Liver (tissue), 9 donors: Measurements from ENCODE around the gene HMGN3. TPM values are rescaled to one million over a fixed set of nuclear protein-coding genes. Genes with fewer than 3 reads are reported as not detected.

Source experiments
- DNase-seq: peaks from one replicate; pipeline ENCODE4 v3.0.0-alpha.2; 2017; ENCODE audit warnings: low spot score
- H3K27ac ChIP-seq, 2 donors: one replicate each; pipeline ENCODE4 v1.7.0; 2013; ENCODE audit warnings: inconsistent platforms in 2 of 2, low read length in 2 of 2, control low read depth in 1 of 2, low read depth in 1 of 2, mild to moderate bottlenecking in 1 of 2
- H3K27me3 ChIP-seq, 4 donors: one replicate each; pipeline versions ENCODE4 v1.6.1 to v1.7.0; 2013; ENCODE audit warnings: low read length in 3 of 4, inconsistent platforms in 1 of 4, mild to moderate bottlenecking in 1 of 4, moderate library complexity in 1 of 4; ENCODE audit not compliant: control insufficient read depth in 4 of 4, insufficient read depth in 4 of 4
- H3K36me3 ChIP-seq, 4 donors: one replicate each; pipeline versions ENCODE4 v1.6.1 to v1.7.0; 2013; ENCODE audit warnings: low read length in 3 of 4, mild to moderate bottlenecking in 3 of 4, low read depth in 1 of 4, moderate library complexity in 1 of 4; ENCODE audit not compliant: control insufficient read depth in 4 of 4, insufficient read depth in 3 of 4
- H3K4me1 ChIP-seq, 4 donors: one replicate each; pipeline versions ENCODE4 v1.6.1 to v1.7.0; 2013; ENCODE audit warnings: low read length in 3 of 4, mild to moderate bottlenecking in 3 of 4, moderate library complexity in 1 of 4; ENCODE audit not compliant: control insufficient read depth in 4 of 4, insufficient read depth in 4 of 4
- H3K4me3 ChIP-seq, 3 donors: one replicate each; pipeline versions ENCODE4 v1.6.1 to v1.7.0; 2013; ENCODE audit warnings: low read length in 3 of 3, control low read depth in 1 of 3, low read depth in 1 of 3, mild to moderate bottlenecking in 1 of 3
- H3K9ac ChIP-seq, 2 donors: one replicate each; pipeline ENCODE4 v1.7.0; 2013; ENCODE audit warnings: low read length in 2 of 2, mild to moderate bottlenecking in 2 of 2, moderate library complexity in 2 of 2, control low read depth in 1 of 2, low read depth in 1 of 2
- H3K9me3 ChIP-seq, 4 donors: one replicate each; pipeline versions ENCODE4 v1.6.1 to v1.7.0; 2013; ENCODE audit warnings: low read length in 3 of 4; ENCODE audit not compliant: control insufficient read depth in 4 of 4
- ATF3 ChIP-seq: IDR thresholded peaks from 2 replicates; pipeline ENCODE4 v1.6.1; 2016; ENCODE audit warnings: antibody characterized with exemption
- CTCF ChIP-seq: fragments of 150-350 bp; IDR thresholded peaks from 2 replicates; pipeline ENCODE4 v1.5.1; 2017; ENCODE audit warnings: improper control_type of control experiment, low read depth, low read length; ENCODE audit not compliant: missing input control
- EGR1 ChIP-seq, 2 donors: IDR thresholded peaks; 2 replicates each; pipeline ENCODE4 v1.6.1; 2016 to 2018; ENCODE audit warnings: antibody characterized with exemption in 2 of 2, low read depth in 2 of 2
- FOXA1 ChIP-seq: IDR thresholded peaks from 2 replicates; pipeline ENCODE4 v1.6.1; 2016; ENCODE audit warnings: antibody characterized with exemption
- FOXA2 ChIP-seq: IDR thresholded peaks from 2 replicates; pipeline ENCODE4 v1.6.1; 2016; ENCODE audit warnings: antibody characterized with exemption
- GABPA ChIP-seq, 2 donors: IDR thresholded peaks in 1 of 2; conservative IDR thresholded peaks in 1 of 2; 2 replicates each; pipeline ENCODE4 v1.6.1; 2016; ENCODE audit warnings: antibody characterized with exemption in 2 of 2, mild to moderate bottlenecking in 1 of 2, moderate library complexity in 1 of 2
- HNF4A ChIP-seq, 2 donors: conservative IDR thresholded peaks; 2 replicates each; pipeline ENCODE4 v1.6.1; 2016; ENCODE audit warnings: antibody characterized with exemption in 2 of 2, mild to moderate bottlenecking in 2 of 2
- HNF4G ChIP-seq: IDR thresholded peaks from 2 replicates; pipeline ENCODE4 v1.6.1; 2016; ENCODE audit warnings: antibody characterized with exemption
- JUND ChIP-seq, 2 donors: IDR thresholded peaks; 2 replicates each; pipeline ENCODE4 v1.6.1; 2016; ENCODE audit warnings: antibody characterized with exemption in 2 of 2
- MAX ChIP-seq: IDR thresholded peaks from 2 replicates; pipeline ENCODE4 v1.6.1; 2016; ENCODE audit warnings: antibody characterized with exemption
- NR2F2 ChIP-seq: IDR thresholded peaks from 2 replicates; pipeline ENCODE4 v1.6.1; 2016; ENCODE audit warnings: antibody characterized with exemption
- RAD21 ChIP-seq, 2 donors: IDR thresholded peaks; 2 replicates each; pipeline ENCODE4 v1.6.1; 2016; ENCODE audit warnings: antibody characterized with exemption in 2 of 2, mild to moderate bottlenecking in 2 of 2
- REST ChIP-seq: IDR thresholded peaks from 2 replicates; pipeline ENCODE4 v1.6.1; 2016; ENCODE audit warnings: antibody characterized with exemption, mild to moderate bottlenecking
- RXRA ChIP-seq, 2 donors: IDR thresholded peaks; 2 replicates each; pipeline ENCODE4 v1.6.1; 2017 to 2018; ENCODE audit warnings: antibody characterized with exemption in 2 of 2, mild to moderate bottlenecking in 1 of 2
- SP1 ChIP-seq: IDR thresholded peaks from 2 replicates; pipeline ENCODE4 v1.6.1; 2018; ENCODE audit warnings: antibody characterized with exemption, mild to moderate bottlenecking
- TAF1 ChIP-seq: conservative IDR thresholded peaks from 2 replicates; pipeline ENCODE4 v1.6.1; 2016; ENCODE audit warnings: antibody characterized with exemption, mild to moderate bottlenecking
- YY1 ChIP-seq: IDR thresholded peaks from 2 replicates; pipeline ENCODE4 v1.6.1; 2016; ENCODE audit warnings: antibody characterized with exemption, mild to moderate bottlenecking
- ZBTB33 ChIP-seq: IDR thresholded peaks from 2 replicates; pipeline ENCODE4 v1.6.1; 2016; ENCODE audit warnings: antibody characterized with exemption
- WGBS: extraction: QIAGEN DNeasy Blood & Tissue Kit; methylation state at CpG from one replicate; pipeline ENCODE4 v1.1.7; 2013; 5-methylcytosine and 5-hydroxymethylcytosine counted together
- polyA plus RNA-seq, 2 donors: library from polyadenylated mRNA; stranded (reverse) in 1 of 2; unstranded in 1 of 2; fragments of 200-250 nt in 1 of 2; fragments of >200 nt in 1 of 2; fragmentation: Nextera tagmentation in 1 of 2; extraction: Ambion mirVana in 1 of 2; gene quantifications; one replicate each; pipeline versions ENCODE4 v1.2.1 to v1.2.3, GENCODE V29; 2013 to 2015
- total RNA-seq, 2 donors: library from RNA; depleted of rRNA; stranded (reverse); fragments of >200 nt; gene quantifications; one replicate each; pipeline ENCODE4 v1.2.3, GENCODE V29; 2014
- donor health status: healthy.
- donor health status: healthy.
- donor health status: healthy.
- donor health status: healthy.
- donor health status: healthy.

Gene HMGN3
- total and polyA plus RNA-seq, 4 donors, result 26.7 to 112 (median 44.3) TPM

- DNase-seq, result no peak
- no peak overlapping the region for H3K4me3 ChIP-seq
- no peaks in the 10 kb centered on the region for H3K36me3 ChIP-seq
- H3K4me1 ChIP-seq, result no peaks in the 10 kb centered on the region
- 91% methylated on average over 6 of the region's 6 CpGs for WGBS
- H3K9ac ChIP-seq, result no peak overlapping the region
- H3K27ac ChIP-seq, result no peak overlapping the region
- no peaks in the 10 kb centered on the region for H3K27me3 ChIP-seq
- no peaks in the 10 kb centered on the region for H3K9me3 ChIP-seq
- TF ChIP-seq EGR1 (IDR thresholded peaks at IDR 0.05; ENCODE audit: low read depth in 2 of 2) (no peak), GABPA (IDR thresholded peaks at IDR 0.05 in 1 of 2, conservative IDR thresholded peaks at IDR 0.05 in 1 of 2) (no peak), NR2F2 (no peak), CTCF (no peak), ATF3 (no peak), RXRA (IDR thresholded peaks at IDR 0.05) (no peak), ZBTB33 (no peak), FOXA1 (no peak), RAD21 (IDR thresholded peaks at IDR 0.05) (no peak), YY1 (no peak), SP1 (no peak), FOXA2 (no peak), HNF4A (conservative IDR thresholded peaks at IDR 0.05) (no peak), JUND (IDR thresholded peaks at IDR 0.05) (no peak), REST (no peak), TAF1 (no peak), HNF4G (no peak), MAX (no peak)
Measured at GRCh38 chr6:79239536-79240168, 5.2 kb upstream of the HMGN3 start.
